ENCODE measurements around the gene TMEM151B. TPM values are rescaled to one million over a fixed set of nuclear protein-coding genes. Genes with fewer than 3 reads are reported as not detected.

TMEM151B gene
- total and polyA plus RNA-seq, 2 of the 13 experiments (the other 11 are each of a cell fraction or from before 2014, with no cell fraction given): not detected

DNA sequence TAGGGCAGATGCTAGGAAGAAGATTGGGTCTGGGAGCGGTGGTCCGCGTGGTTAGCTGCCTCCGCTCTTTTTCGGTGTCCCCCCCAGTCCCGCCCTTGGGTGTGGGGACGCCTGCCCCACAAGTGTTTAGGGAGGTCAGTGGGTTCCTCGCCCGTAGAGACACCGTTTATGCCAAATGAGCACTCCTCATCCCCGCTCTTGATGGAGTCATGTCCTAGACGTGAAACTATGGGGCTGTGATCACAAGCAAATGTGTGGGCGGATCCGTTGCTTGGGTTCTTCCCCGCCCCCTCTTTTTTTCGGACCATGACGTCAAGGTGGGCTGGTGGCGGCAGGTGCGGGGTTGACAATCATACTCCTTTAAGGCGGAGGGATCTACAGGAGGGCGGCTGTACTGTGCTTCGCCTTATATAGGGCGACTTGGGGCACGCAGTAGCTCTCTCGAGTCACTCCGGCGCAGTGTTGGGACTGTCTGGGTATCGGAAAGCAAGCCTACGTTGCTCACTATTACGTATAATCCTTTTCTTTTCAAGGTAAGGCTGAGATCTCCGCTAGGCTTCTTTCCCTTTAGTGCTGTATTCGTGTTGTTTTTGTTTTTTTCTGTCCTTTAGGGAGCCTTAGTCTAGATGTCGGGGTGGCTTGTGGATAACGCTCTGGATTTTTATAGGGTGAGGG lies 23.4 kb upstream of the TMEM151B start, which contains the start of gene HSP90AB1 (continued):
- TF ChIP-seq, protein P1, sequence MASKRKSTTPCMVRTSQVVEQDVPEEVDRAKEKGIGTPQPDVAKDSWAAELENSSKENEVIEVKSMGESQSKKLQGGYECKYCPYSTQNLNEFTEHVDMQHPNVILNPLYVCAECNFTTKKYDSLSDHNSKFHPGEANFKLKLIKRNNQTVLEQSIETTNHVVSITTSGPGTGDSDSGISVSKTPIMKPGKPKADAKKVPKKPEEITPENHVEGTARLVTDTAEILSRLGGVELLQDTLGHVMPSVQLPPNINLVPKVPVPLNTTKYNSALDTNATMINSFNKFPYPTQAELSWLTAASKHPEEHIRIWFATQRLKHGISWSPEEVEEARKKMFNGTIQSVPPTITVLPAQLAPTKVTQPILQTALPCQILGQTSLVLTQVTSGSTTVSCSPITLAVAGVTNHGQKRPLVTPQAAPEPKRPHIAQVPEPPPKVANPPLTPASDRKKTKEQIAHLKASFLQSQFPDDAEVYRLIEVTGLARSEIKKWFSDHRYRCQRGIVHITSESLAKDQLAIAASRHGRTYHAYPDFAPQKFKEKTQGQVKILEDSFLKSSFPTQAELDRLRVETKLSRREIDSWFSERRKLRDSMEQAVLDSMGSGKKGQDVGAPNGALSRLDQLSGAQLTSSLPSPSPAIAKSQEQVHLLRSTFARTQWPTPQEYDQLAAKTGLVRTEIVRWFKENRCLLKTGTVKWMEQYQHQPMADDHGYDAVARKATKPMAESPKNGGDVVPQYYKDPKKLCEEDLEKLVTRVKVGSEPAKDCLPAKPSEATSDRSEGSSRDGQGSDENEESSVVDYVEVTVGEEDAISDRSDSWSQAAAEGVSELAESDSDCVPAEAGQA (IDR thresholded peaks at IDR 0.05; ENCODE audit: low read depth): peak; percentile 83
- TF ChIP-seq, protein P1 (CRISPR knock-in tag; IDR thresholded peaks at IDR 0.05; ENCODE audit: borderline replicate concordance): 0 out of 2 replicates have a peak, but pooled peaks have one; percentile 52
- TF ChIP-seq, protein P2, sequence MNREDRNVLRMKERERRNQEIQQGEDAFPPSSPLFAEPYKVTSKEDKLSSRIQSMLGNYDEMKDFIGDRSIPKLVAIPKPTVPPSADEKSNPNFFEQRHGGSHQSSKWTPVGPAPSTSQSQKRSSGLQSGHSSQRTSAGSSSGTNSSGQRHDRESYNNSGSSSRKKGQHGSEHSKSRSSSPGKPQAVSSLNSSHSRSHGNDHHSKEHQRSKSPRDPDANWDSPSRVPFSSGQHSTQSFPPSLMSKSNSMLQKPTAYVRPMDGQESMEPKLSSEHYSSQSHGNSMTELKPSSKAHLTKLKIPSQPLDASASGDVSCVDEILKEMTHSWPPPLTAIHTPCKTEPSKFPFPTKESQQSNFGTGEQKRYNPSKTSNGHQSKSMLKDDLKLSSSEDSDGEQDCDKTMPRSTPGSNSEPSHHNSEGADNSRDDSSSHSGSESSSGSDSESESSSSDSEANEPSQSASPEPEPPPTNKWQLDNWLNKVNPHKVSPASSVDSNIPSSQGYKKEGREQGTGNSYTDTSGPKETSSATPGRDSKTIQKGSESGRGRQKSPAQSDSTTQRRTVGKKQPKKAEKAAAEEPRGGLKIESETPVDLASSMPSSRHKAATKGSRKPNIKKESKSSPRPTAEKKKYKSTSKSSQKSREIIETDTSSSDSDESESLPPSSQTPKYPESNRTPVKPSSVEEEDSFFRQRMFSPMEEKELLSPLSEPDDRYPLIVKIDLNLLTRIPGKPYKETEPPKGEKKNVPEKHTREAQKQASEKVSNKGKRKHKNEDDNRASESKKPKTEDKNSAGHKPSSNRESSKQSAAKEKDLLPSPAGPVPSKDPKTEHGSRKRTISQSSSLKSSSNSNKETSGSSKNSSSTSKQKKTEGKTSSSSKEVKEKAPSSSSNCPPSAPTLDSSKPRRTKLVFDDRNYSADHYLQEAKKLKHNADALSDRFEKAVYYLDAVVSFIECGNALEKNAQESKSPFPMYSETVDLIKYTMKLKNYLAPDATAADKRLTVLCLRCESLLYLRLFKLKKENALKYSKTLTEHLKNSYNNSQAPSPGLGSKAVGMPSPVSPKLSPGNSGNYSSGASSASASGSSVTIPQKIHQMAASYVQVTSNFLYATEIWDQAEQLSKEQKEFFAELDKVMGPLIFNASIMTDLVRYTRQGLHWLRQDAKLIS (CRISPR knock-in tag; IDR thresholded peaks at IDR 0.05): no peak; the same call in 1 of the 2 replicates
- TF ChIP-seq NCOR1 (IDR thresholded peaks at IDR 0.05; ENCODE audit: borderline replicate concordance, low read length): peak; percentile 44; the same call in 1 of the 2 replicates
- peak; percentile 72 for TF ChIP-seq TBL1XR1 (IDR thresholded peaks at IDR 0.05; ENCODE audit: borderline replicate concordance, low read length, partially characterized antibody)
- peak; percentile 18; the same call in 1 of the 2 replicates for TF ChIP-seq ZNF296 (CRISPR knock-in tag; conservative IDR thresholded peaks at IDR 0.05)
- TF ChIP-seq, protein P3, sequence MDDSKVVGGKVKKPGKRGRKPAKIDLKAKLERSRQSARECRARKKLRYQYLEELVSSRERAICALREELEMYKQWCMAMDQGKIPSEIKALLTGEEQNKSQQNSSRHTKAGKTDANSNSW (CRISPR knock-in tag; IDR thresholded peaks at IDR 0.05; ENCODE audit: borderline replicate concordance): 0 out of 2 replicates have a peak, but pooled peaks have one; percentile 85
- TF ChIP-seq, protein P4, sequence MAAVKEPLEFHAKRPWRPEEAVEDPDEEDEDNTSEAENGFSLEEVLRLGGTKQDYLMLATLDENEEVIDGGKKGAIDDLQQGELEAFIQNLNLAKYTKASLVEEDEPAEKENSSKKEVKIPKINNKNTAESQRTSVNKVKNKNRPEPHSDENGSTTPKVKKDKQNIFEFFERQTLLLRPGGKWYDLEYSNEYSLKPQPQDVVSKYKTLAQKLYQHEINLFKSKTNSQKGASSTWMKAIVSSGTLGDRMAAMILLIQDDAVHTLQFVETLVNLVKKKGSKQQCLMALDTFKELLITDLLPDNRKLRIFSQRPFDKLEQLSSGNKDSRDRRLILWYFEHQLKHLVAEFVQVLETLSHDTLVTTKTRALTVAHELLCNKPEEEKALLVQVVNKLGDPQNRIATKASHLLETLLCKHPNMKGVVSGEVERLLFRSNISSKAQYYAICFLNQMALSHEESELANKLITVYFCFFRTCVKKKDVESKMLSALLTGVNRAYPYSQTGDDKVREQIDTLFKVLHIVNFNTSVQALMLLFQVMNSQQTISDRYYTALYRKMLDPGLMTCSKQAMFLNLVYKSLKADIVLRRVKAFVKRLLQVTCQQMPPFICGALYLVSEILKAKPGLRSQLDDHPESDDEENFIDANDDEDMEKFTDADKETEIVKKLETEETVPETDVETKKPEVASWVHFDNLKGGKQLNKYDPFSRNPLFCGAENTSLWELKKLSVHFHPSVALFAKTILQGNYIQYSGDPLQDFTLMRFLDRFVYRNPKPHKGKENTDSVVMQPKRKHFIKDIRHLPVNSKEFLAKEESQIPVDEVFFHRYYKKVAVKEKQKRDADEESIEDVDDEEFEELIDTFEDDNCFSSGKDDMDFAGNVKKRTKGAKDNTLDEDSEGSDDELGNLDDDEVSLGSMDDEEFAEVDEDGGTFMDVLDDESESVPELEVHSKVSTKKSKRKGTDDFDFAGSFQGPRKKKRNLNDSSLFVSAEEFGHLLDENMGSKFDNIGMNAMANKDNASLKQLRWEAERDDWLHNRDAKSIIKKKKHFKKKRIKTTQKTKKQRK (IDR thresholded peaks at IDR 0.05; ENCODE audit: low read length): no peak
- 0 out of 2 replicates have a peak, but pooled peaks have one; percentile 77 for TF ChIP-seq EED (CRISPR knock-in tag; IDR thresholded peaks at IDR 0.05)

All from HepG2 (cell line).